Naive thymus-derived CD8-positive, alpha-beta T cell (primary cell): Measurements from ENCODE around the gene MLH3. TPM values are rescaled to one million over a fixed set of nuclear protein-coding genes. Genes with fewer than 3 reads are reported as not detected.

Experiments used
- ATAC-seq, 2 donors: fragments of 150-1000 bp; cut with Tn5 transposase in 1 of 2; sonication (Bioruptor Pico), chemical (Tn5 transposase) in 1 of 2; 1 replicate in 1 of 2; 2 replicates in 1 of 2; pipeline ENCODE4 v1.10.0; 2021; ENCODE audit warnings: mild to moderate bottlenecking in 2 of 2, moderate library complexity in 2 of 2
- POLR2A ChIA-PET: fragments of 350-600 bp; sonication (Branson Sonifier 250); formaldehyde crosslinking; loops from one replicate; lab custom pipeline; 2021; ENCODE audit warnings: antibody characterized with exemption; lab: Charles Lee
- DNase-seq, 10 donors: peaks; one replicate each; pipeline versions ENCODE4 v3.0.0 to v3.0.0-alpha.2; 2020 to 2022
- H3K27ac Mint-ChIP-seq, 10 donors: one replicate each; pipeline ENCODE4 v1.8.0; 2020 to 2022; ENCODE audit warnings: mild to moderate bottlenecking in 10 of 10, mixed read lengths in 10 of 10, moderate library complexity in 4 of 10, inconsistent platforms in 1 of 10
- H3K27me3 Mint-ChIP-seq, 5 donors: one replicate each; pipeline ENCODE4 v1.8.0; 2021 to 2022; ENCODE audit warnings: mixed read lengths in 5 of 5
- H3K36me3 Mint-ChIP-seq, 3 donors: one replicate each; pipeline ENCODE4 v1.8.0; 2020 to 2022; ENCODE audit warnings: mixed read lengths in 3 of 3, mild to moderate bottlenecking in 2 of 3, inconsistent platforms in 1 of 3
- H3K4me1 Mint-ChIP-seq, 4 donors: one replicate each; pipeline ENCODE4 v1.8.0; 2021 to 2022; ENCODE audit warnings: mixed read lengths in 4 of 4
- H3K4me3 Mint-ChIP-seq, 10 donors: one replicate each; pipeline ENCODE4 v1.8.0; 2020 to 2022; ENCODE audit warnings: mild to moderate bottlenecking in 10 of 10, mixed read lengths in 10 of 10, moderate library complexity in 6 of 10, inconsistent platforms in 1 of 10
- H3K9me3 Mint-ChIP-seq, 9 donors: one replicate each; pipeline ENCODE4 v1.8.0; 2020 to 2022; ENCODE audit warnings: mixed read lengths in 9 of 9, mild to moderate bottlenecking in 3 of 9, inconsistent platforms in 1 of 9, moderate library complexity in 1 of 9
- polyA plus RNA-seq, 3 donors: library from polyadenylated mRNA; unstranded; fragments of 300-500 nt; fragmentation: Illumina TruSeq; gene quantifications; one replicate each; pipeline ENCODE4 v1.2.3, GENCODE V29; 2021
- total RNA-seq, 8 experiments: library from RNA in 2 of 8; stranded (reverse) in 2 of 8; gene quantifications; one replicate each; pipeline ENCODE4 v1.2.3 and lab custom pipeline; 2021 to 2026

Gene MLH3
- total and polyA plus RNA-seq, 5 experiments from 2014 or later: 9.3 to 31.2 (median 11.9) TPM

DNA sequence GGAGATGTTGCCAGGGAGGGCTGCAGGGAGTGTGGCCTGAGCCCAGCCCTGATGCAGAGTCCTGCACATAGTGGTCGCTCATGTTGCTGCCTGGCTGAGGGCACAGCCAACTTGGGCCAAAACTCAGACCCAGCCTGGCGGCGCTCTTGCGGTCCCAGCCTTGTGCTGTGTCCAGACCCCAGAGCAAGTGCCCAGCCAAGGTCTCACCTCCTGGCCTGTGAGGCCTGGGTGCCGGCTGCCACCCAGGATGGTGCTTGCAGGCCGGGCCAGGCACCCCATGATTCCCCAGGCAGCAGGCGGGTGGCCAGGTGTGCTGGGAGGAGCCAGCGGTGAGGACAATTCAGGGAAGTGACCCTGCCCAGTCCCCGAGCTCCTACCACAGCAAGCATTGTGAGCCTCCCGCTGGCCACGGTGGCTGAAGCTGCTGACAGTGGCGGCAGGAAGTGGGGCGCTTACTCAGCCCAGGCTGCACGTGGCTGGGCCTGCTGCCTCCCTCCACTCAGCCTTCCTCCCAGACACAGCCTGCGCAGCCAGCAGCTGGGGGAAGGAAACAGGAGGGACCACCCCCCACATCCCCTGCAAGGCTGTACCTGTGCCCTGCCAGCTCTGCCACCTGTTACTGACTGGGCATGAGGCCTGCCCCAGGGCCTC lies 78.1 kb downstream of the MLH3 start:
- POLR2A ChIA-PET: interaction anchor here (0.7 kb wide), 1 partner anchor 32 kb away, joined by 3 read pairs; no protein-coding TSS in a partner anchor
- Mint-ChIP-seq H3K27me3 (no peaks in the 10 kb centered on the region), H3K27ac (no peak overlapping the region), H3K36me3 (no peaks in the 10 kb centered on the region), H3K4me3 (no peak overlapping the region), H3K4me1 (peaks cover 0 to 8% (median 6%) of the 10 kb centered on the region in 4 donors), H3K9me3 (no peaks in the 10 kb centered on the region)
- peak in 4 of 10 donors; percentile 15 to 25 (median 20) for DNase-seq
- ATAC-seq: peak; percentile 80 to 82

DNA sequence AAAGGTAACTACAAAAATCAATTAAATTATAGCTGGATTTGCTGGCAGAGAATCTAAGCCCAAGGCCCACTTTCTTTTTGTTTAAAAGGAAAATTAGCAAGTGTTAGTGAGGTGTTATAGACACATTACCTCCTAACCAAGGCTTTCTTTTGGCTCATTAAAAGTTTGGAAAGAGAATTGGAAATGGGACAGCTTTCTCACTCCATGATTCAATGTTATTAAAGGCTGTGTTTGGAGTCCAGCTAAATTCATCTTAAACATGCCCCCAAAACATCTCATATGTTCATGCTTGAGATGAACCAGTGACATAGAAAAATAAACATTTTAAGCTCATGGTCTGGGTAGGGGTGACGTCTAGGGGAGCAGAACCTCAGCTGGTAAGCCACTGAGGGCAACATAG lies 82.5 kb downstream of the MLH3 start:
- no peaks in the 10 kb centered on the region for H3K9me3 Mint-ChIP-seq
- H3K36me3 Mint-ChIP-seq: no peaks in the 10 kb centered on the region

DNA sequence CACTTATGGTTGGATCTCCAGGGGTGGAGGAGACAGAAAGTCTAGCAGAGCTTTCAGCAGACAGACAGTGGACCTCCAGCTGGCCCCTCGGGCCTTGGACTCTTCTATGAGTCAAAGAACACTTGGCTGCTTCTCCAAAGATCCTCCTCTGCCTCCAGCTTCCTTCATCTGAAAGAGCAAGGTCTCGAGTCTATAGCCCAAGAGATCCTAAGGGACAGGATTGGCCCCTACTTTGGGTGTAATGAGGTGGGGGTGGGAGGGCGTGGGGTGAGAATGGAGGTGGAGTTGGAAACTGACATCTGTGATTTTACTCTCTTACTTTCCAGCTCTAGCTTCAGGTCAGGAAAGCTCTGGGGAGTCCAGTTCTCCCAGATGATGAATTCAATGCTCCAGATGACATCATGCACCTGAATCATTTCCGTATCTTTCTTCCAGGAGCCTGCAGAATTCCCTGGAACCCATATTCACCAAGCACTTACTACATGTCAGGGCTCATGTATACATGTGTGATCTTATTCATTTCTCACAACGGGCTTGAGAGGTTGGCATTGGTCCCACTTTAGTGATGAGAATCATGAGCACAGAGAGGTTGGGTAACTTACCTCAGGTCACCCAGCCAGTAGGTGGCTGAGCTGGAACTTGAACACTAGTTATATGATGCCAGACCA lies 85.6 kb downstream of the MLH3 start:
- POLR2A ChIA-PET: no interaction called here
- H3K27me3 Mint-ChIP-seq: peaks cover 0 to 3% (median 0%) of the 10 kb centered on the region in 5 donors
- no peaks in the 10 kb centered on the region for H3K9me3 Mint-ChIP-seq
- H3K4me3 Mint-ChIP-seq: no peak overlapping the region
- no peaks in the 10 kb centered on the region for H3K36me3 Mint-ChIP-seq
- DNase-seq (no peak), ATAC-seq (no peak)
- H3K4me1 Mint-ChIP-seq: peaks cover 0 to 16% (median 3%) of the 10 kb centered on the region in 4 donors
- H3K27ac Mint-ChIP-seq: peak overlapping the region in 1 of 10 donors; percentile 54

More for the DNA sequence above, 82.5 kb downstream of the MLH3 start:
- peaks cover 3 to 8% (median 5%) of the 10 kb centered on the region in 4 donors for H3K4me1 Mint-ChIP-seq
- no peak for ATAC-seq
- H3K27me3 Mint-ChIP-seq: no peaks in the 10 kb centered on the region
- POLR2A ChIA-PET: no interaction called here
- no peak overlapping the region for H3K4me3 Mint-ChIP-seq
- DNase-seq: no peak
- no peak overlapping the region for H3K27ac Mint-ChIP-seq

DNA sequence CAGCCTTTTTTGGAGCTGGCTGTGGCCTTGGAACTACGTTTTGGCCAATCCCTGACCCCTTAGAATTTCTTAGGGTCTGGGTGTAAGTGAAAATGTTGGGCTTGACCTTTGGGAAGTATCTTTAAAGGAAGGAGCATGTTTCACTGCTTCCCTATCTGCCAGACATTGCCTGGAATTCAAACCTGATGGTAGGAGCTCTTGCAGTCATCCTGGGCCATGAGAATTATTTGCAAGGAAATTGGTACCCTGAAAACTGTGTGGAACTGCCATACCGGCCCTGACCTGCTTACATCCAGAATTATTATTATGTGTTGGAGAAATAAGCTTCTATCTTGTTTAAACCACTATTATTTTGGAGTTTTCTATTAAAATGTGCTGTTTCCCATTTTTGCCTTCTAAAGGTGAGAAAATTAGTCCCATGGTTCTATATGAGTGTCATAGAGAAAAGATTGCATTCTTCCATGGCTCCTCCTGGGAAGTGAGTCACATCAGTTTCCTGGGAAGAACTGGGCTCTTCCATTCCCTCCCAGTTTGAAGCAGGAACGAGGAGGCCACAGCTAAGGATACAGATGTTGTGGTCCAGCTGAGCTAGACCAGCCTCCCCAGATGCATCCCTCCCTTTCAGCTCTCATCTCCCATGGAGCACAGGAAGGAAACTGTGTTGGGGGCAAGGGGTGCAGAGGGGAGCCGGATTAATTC lies 86.3 kb downstream of the MLH3 start:
- Mint-ChIP-seq H3K27ac (no peak overlapping the region), H3K9me3 (no peaks in the 10 kb centered on the region), H3K4me3 (no peak overlapping the region), H3K36me3 (no peaks in the 10 kb centered on the region), H3K27me3 (peaks cover 0 to 3% (median 0%) of the 10 kb centered on the region in 5 donors), H3K4me1 (peaks cover 0 to 16% (median 3%) of the 10 kb centered on the region in 4 donors)
- no peak for ATAC-seq
- POLR2A ChIA-PET: no interaction called here
- DNase-seq: peak in 1 of 10 donors; percentile 24

Other genes with a start within 250 kb of the MLH3 start
- gene PROX2, start 175.3 kb downstream of the MLH3 start, total RNA-seq: under 1 TPM; 0.52 to 0.75 TPM
- under 1 TPM; 0.12 to 0.50 (median 0.22) TPM for gene PROX2, start 175.3 kb downstream of the MLH3 start, polyA plus RNA-seq
- gene DLST, start 169.6 kb downstream of the MLH3 start, total RNA-seq: 100 to 1,000 TPM; 118 to 120 TPM
- 1 to 10 TPM; 8.8 to 9.3 (median 8.9) TPM for gene DLST, start 169.6 kb downstream of the MLH3 start, polyA plus RNA-seq
- gene RPS6KL1, start 128.2 kb downstream of the MLH3 start, total RNA-seq: 1 to 10 TPM; 3.8 to 6.4 TPM
- 1 to 10 TPM in 2 of 3 donors, under 1 TPM in 1; 0.50 to 3.6 (median 1.7) TPM for gene RPS6KL1, start 128.2 kb downstream of the MLH3 start, polyA plus RNA-seq
- not detected for gene PGF, start 95.9 kb downstream of the MLH3 start, total RNA-seq
- under 1 TPM in 1 of 3 donors, not detected in 2; 0.13 TPM for gene PGF, start 95.9 kb downstream of the MLH3 start, polyA plus RNA-seq
- 10 to 100 TPM; 28.7 to 36.7 TPM for gene EIF2B2, start 48.5 kb downstream of the MLH3 start, total RNA-seq
- gene EIF2B2, start 48.5 kb downstream of the MLH3 start, polyA plus RNA-seq: 10 to 100 TPM; 14.1 to 26.7 (median 17.5) TPM
- gene ACYP1, start 12.6 kb upstream of the MLH3 start, total RNA-seq: 10 to 100 TPM; 24.5 to 25.1 TPM
- 10 to 100 TPM; 12.8 to 17.7 (median 13.2) TPM for gene ACYP1, start 12.6 kb upstream of the MLH3 start, polyA plus RNA-seq
- gene ZC2HC1C, start 18.2 kb upstream of the MLH3 start, total RNA-seq: under 1 TPM in 1 of 2 experiments, not detected in 1; 0.70 TPM
- 1 to 10 TPM in 1 of 3 donors, under 1 TPM in 1, not detected in 1; 0.69 to 1.2 TPM for gene ZC2HC1C, start 18.2 kb upstream of the MLH3 start, polyA plus RNA-seq
- 100 to 1,000 TPM; 134 to 137 TPM for gene NEK9, start 75.6 kb upstream of the MLH3 start, total RNA-seq
- 10 to 100 TPM; 18.5 to 19.8 (median 19.0) TPM for gene NEK9, start 75.6 kb upstream of the MLH3 start, polyA plus RNA-seq
- 100 to 1,000 TPM; 130 to 132 TPM for gene TMED10, start 125.1 kb upstream of the MLH3 start, total RNA-seq
- 100 to 1,000 TPM; 219 to 318 (median 272) TPM for gene TMED10, start 125.1 kb upstream of the MLH3 start, polyA plus RNA-seq
- 1 to 10 TPM; 9.4 to 9.6 TPM for gene FOS, start 227.4 kb upstream of the MLH3 start, total RNA-seq
- gene FOS, start 227.4 kb upstream of the MLH3 start, polyA plus RNA-seq: 100 to 1,000 TPM in 2 of 3 donors, 10 to 100 TPM in 1; 80.3 to 510 (median 252) TPM